A549 (cell line): ENCODE measurements around the gene TMEM250. TPM values are rescaled to one million over a fixed set of nuclear protein-coding genes. Genes with fewer than 3 reads are reported as not detected.

Experiments
- ATAC-seq, 2 experiments: fragments of 200-7000 bp in 1 of 2; fragments of >200 bp in 1 of 2; cut with Nextera tagmentation in 1 of 2; cut with Tn5 transposase in 1 of 2; 3 replicates each; pipeline versions ENCODE4 v1.8.0 to v1.9.1; 2018 to 2020; ENCODE audit warnings: mild to moderate bottlenecking in 1 of 2, moderate library complexity in 1 of 2
- CTCF ChIA-PET: fragments of 300-600 bp; sonication (Branson Sonifier 250); formaldehyde crosslinking; extraction: SDS; loops from one replicate; lab custom pipeline; 2021; ENCODE audit warnings: antibody characterized with exemption, inconsistent platforms; lab: Yijun Ruan, JAX
- POLR2A ChIA-PET: fragments of 350-600 bp; formaldehyde crosslinking; extraction: SDS; loops from one replicate; lab custom pipeline; 2021; ENCODE audit warnings: antibody characterized with exemption, inconsistent platforms; lab: Yijun Ruan, JAX
- DNase-seq, 2 experiments: peaks; one replicate each; pipeline versions ENCODE4 v3.0.0 to v3.0.0-alpha.2; 2011 to 2016; ENCODE audit warnings: low read depth in 1 of 2, low spot score in 1 of 2
- FAIRE-seq: peaks from 2 replicates; lab custom pipeline; 2011; peaks lifted over from hg19 to GRCh38; lab: Jason Lieb, UNC
- H3K27ac ChIP-seq, 2 experiments: fragments of >200 bp; sonication (Bioruptor Twin); formaldehyde crosslinking; 3 replicates each; pipeline ENCODE4 v1.5.1; 2016 to 2017
- H3K4me1 ChIP-seq: fragments of >200 bp; sonication (Bioruptor Twin); formaldehyde crosslinking; 3 replicates; pipeline ENCODE4 v1.6.1; 2016
- H3K4me2 ChIP-seq: fragments of >200 bp; sonication (Bioruptor Twin); formaldehyde crosslinking; 3 replicates; pipeline ENCODE4 v1.6.1; 2016
- H3K4me3 ChIP-seq: fragments of >200 bp; sonication (Bioruptor Twin); formaldehyde crosslinking; 3 replicates; pipeline ENCODE4 v1.5.1; 2016
- H3K9me3 ChIP-seq: fragments of >200 bp; sonication (Bioruptor Twin); formaldehyde crosslinking; 3 replicates; pipeline ENCODE4 v1.6.1; 2016
- CBX2 ChIP-seq: fragments of 200-600 bp; sonication (generic); IDR thresholded peaks from 2 replicates; pipeline ENCODE4 v1.6.1; 2016; ENCODE audit warnings: low read depth, mild to moderate bottlenecking, borderline replicate concordance
- CBX8 ChIP-seq: fragments of 200-600 bp; sonication (generic); IDR thresholded peaks from 2 replicates; pipeline ENCODE4 v1.6.1; 2016
- CEBPB ChIP-seq, 2 experiments: fragments of >200 bp in 1 of 2; sonication (Bioruptor Twin) in 1 of 2; formaldehyde crosslinking in 1 of 2; IDR thresholded peaks; 2 replicates each; pipeline ENCODE4 v1.6.1; 2012 to 2016
- CHD2 ChIP-seq: fragments of 150-350 bp; IDR thresholded peaks from 2 replicates; pipeline ENCODE4 v1.6.1; 2014; ENCODE audit warnings: low read length; ENCODE audit not compliant: partially characterized antibody
- ESRRA ChIP-seq: fragments of 150-350 bp; IDR thresholded peaks from 2 replicates; pipeline ENCODE4 v1.6.1; 2014; ENCODE audit warnings: mild to moderate bottlenecking, low read length, borderline replicate concordance
- GATA3 ChIP-seq: IDR thresholded peaks from 2 replicates; pipeline ENCODE4 v1.6.1; 2012; ENCODE audit warnings: borderline replicate concordance
- HDAC2 ChIP-seq: fragments of 200-600 bp; sonication (generic); IDR thresholded peaks from 2 replicates; pipeline ENCODE4 v1.6.1; 2016
- HOXA7 ChIP-seq: fragments of 250-450 bp; sonication (Bioruptor Pico); IDR thresholded peaks from 2 replicates; pipeline ENCODE4 v1.5.0; 2020; ENCODE audit warnings: mild to moderate bottlenecking, moderate library complexity
- HOXB13 ChIP-seq: fragments of 250-450 bp; sonication (Bioruptor Pico); IDR thresholded peaks from 2 replicates; pipeline ENCODE4 v1.5.0; 2020; ENCODE audit warnings: low read depth, mild to moderate bottlenecking, moderate library complexity
- HOXB5 ChIP-seq: fragments of 250-450 bp; sonication (Bioruptor Pico); IDR thresholded peaks from 2 replicates; pipeline ENCODE4 v1.5.0; 2020; ENCODE audit warnings: mild to moderate bottlenecking, moderate library complexity
- KDM1A ChIP-seq: fragments of 200-600 bp; sonication (generic); IDR thresholded peaks from 2 replicates; pipeline ENCODE4 v1.6.1; 2016; ENCODE audit warnings: low read depth, mild to moderate bottlenecking
- MAZ ChIP-seq: fragments of 150-350 bp; IDR thresholded peaks from 2 replicates; pipeline ENCODE4 v1.6.1; 2014; ENCODE audit warnings: antibody characterized with exemption, low read depth, low read length, borderline replicate concordance
- NPAS2 ChIP-seq: fragments of 250-450 bp; sonication (Bioruptor Pico); IDR thresholded peaks from 2 replicates; pipeline ENCODE4 v1.8.0; 2022; ENCODE audit warnings: mild to moderate bottlenecking, moderate library complexity, borderline replicate concordance
- POLR2AphosphoS2 ChIP-seq: conservative IDR thresholded peaks from 2 replicates; pipeline ENCODE4 v1.6.1; 2012; ENCODE audit warnings: low read length, improper control_type of control experiment, inconsistent platforms
- RARB ChIP-seq: fragments of 250-450 bp; sonication (Bioruptor Pico); IDR thresholded peaks from 2 replicates; pipeline ENCODE4 v1.8.0; 2021; ENCODE audit warnings: mild to moderate bottlenecking, moderate library complexity
- RCOR1 ChIP-seq: fragments of 150-350 bp; IDR thresholded peaks from 2 replicates; pipeline ENCODE4 v1.6.1; 2014; ENCODE audit warnings: antibody characterized with exemption, low read length, low read depth
- RFX5 ChIP-seq: fragments of 450-650 bp; IDR thresholded peaks from 2 replicates; pipeline ENCODE4 v1.7.1; 2014; ENCODE audit warnings: antibody characterized with exemption, mild to moderate bottlenecking, moderate library complexity
- ZNF302 ChIP-seq: fragments of 250-450 bp; sonication (Bioruptor Pico); IDR thresholded peaks from 2 replicates; pipeline ENCODE4 v1.9.0; 2021; ENCODE audit warnings: inconsistent platforms, mild to moderate bottlenecking, moderate library complexity
- WGBS: methylation state at CpG from one replicate; pipeline ENCODE4 v1.1.6; 2017; ENCODE audit errors: missing lambda C conversion rate; 5-methylcytosine and 5-hydroxymethylcytosine counted together
- polyA plus RNA-seq, 4 experiments: library from polyadenylated mRNA; depleted of rRNA in 3 of 4; stranded (reverse); fragments of >200 nt; fragmentation: RNase III in 1 of 4; extraction: RNeasy Plus Mini Kit Qiagen cat#74134 plus additional on column Dnase treatment in 1 of 4; gene quantifications; 2 replicates in 3 of 4; 3 replicates in 1 of 4; pipeline ENCODE4 v1.2.3, GENCODE V29; 2011 to 2017
- TF ChIP-seq, protein P1 (sequence below): IDR thresholded peaks from 2 replicates; pipeline ENCODE4 v1.6.1; 2012
- TF ChIP-seq, protein P2 (sequence below): fragments of 250-450 bp; sonication (Bioruptor Pico); IDR thresholded peaks from 2 replicates; pipeline ENCODE4 v1.5.0; 2021; ENCODE audit warnings: mild to moderate bottlenecking, moderate library complexity, borderline replicate concordance
- TF ChIP-seq, protein P3 (sequence below): fragments of 200-600 bp; sonication (generic); IDR thresholded peaks from 2 replicates; pipeline ENCODE4 v1.6.1; 2016; ENCODE audit warnings: antibody characterized with exemption, mild to moderate bottlenecking, moderate library complexity
- TF ChIP-seq, protein P4 (sequence below): IDR thresholded peaks from 2 replicates; pipeline ENCODE4 v1.6.1; 2012

Gene TMEM250
- polyA plus RNA-seq, 2 of the 4 experiments (the other 2 are of a cell fraction): 13.0 to 35.2 TPM

DNA sequence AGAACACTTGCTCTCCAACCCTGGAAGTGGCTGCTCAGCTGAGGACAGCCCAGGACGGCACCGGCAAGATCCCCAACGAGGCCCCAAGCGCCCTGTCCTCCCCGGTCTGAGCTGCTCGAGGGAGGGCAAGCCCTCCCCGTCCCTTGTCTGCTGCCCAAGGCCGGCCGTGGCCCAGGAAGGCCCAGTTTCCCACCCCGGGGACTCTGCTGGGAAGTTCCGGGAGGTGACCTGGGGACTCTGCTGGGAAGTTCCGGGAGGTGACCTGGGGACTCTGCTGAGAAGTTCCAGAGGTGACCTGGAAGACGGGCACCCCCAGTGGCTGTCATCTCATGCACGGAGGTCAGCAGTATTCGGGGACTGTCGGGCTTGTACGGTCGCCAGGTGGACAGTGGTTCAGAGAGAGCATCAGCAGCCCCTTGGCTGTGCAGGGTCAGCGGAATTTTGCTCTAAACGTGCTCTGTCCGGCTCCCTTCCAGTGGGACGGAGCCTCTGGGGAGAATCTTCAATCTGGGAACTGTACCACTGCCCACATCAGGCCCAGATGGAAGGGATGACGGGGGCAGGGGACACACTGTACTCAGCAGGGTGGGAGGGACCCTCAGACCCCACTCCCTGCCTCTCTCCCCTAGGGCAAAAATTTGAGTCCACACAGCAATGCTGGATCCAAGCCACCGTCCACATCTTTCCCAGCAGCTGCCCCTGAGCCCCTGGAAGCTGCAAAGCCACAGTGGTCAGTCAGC is 30.8 kb downstream of the TMEM250 start:
- H3K4me2 ChIP-seq: no peak overlapping the region
- FAIRE-seq: no peak
- 90% methylated on average over 19 of the region's 24 CpGs for WGBS
- peaks cover 40% of the 10 kb centered on the region for H3K4me1 ChIP-seq
- ATAC-seq: no peak
- TF ChIP-seq CHD2 (no peak), CEBPB (IDR thresholded peaks at IDR 0.05) (no peak), ZNF302 (no peak), KDM1A (no peak)
- TF ChIP-seq, protein P1, sequence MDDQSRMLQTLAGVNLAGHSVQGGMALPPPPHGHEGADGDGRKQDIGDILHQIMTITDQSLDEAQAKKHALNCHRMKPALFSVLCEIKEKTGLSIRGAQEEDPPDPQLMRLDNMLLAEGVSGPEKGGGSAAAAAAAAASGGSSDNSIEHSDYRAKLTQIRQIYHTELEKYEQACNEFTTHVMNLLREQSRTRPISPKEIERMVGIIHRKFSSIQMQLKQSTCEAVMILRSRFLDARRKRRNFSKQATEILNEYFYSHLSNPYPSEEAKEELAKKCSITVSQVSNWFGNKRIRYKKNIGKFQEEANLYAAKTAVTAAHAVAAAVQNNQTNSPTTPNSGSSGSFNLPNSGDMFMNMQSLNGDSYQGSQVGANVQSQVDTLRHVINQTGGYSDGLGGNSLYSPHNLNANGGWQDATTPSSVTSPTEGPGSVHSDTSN: no peak
- TF ChIP-seq, all 56 proteins: peak for 0
- CTCF ChIA-PET: interaction anchor here (0.9 to 4.0 kb wide), 5 partner anchors 9 to 138 kb away, joined by 3 to 30 read pairs (median 3); no protein-coding TSS in a partner anchor
- DNase-seq: no peak
- POLR2A ChIA-PET: no interaction called here
- no peak overlapping the region; a peak in 1 of 6 replicates for H3K27ac ChIP-seq
- H3K9me3 ChIP-seq: no peaks in the 10 kb centered on the region
- H3K4me3 ChIP-seq: no peak overlapping the region

DNA sequence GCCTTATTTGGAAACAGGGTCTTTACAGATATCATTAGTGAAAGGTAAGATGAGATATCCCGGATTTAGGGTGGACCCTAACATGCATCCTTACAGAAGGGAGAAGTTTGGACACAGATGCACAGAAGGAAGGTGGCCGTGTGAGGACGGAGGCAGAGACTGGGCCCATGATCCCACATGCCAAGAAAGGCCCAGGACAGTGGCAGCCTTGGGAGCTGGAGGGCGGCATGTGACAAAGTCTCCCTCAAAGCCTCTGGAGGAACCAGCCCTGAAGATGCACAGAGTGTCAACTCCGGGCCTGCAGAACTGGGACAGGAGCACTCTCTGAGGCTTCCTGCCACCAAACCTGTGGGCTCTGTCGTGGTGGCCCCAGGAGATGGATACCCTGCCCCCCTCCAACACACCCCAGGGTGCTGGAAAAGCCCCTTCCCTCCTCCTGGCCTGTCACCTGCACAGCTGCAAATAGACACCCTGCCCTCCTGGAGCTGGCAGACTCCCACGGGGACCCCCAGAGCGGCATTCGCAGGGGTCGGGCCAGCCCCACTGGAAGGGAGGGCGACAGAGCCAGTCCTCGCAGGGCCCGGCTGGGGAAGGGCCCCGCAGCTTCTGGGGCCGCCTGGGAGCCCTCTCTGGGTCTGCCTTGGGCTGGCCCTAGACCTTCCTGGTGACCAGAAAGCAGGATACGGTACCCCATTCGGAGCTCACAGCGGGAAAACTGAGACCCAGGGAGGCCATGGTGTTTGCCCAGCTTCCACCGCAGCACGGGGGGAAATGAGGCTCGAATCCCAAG is 31.5 kb downstream of the TMEM250 start:
- CTCF ChIA-PET: interaction anchor here (1.0 to 4.0 kb wide), 4 partner anchors 8 to 120 kb away, joined by 3 to 30 read pairs (median 8); no protein-coding TSS in a partner anchor
- no peak for FAIRE-seq

More for the DNA sequence above, 31.5 kb downstream of the TMEM250 start:
- Histone ChIP-seq H3K4me1 (peaks cover 32% of the 10 kb centered on the region), H3K27ac (peak overlapping the region in 1 of 2 experiments; percentile 7; a peak in 1 of 6 replicates), H3K9me3 (no peaks in the 10 kb centered on the region), H3K4me2 (no peak overlapping the region), H3K4me3 (no peak overlapping the region)
- TF ChIP-seq, protein P2, sequence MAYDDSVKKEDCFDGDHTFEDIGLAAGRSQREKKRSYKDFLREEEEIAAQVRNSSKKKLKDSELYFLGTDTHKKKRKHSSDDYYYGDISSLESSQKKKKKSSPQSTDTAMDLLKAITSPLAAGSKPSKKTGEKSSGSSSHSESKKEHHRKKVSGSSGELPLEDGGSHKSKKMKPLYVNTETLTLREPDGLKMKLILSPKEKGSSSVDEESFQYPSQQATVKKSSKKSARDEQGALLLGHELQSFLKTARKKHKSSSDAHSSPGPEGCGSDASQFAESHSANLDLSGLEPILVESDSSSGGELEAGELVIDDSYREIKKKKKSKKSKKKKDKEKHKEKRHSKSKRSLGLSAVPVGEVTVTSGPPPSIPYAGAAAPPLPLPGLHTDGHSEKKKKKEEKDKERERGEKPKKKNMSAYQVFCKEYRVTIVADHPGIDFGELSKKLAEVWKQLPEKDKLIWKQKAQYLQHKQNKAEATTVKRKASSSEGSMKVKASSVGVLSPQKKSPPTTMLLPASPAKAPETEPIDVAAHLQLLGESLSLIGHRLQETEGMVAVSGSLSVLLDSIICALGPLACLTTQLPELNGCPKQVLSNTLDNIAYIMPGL (CRISPR knock-in tag): no peak
- TF ChIP-seq RCOR1: no peak
- TF ChIP-seq, protein P3, sequence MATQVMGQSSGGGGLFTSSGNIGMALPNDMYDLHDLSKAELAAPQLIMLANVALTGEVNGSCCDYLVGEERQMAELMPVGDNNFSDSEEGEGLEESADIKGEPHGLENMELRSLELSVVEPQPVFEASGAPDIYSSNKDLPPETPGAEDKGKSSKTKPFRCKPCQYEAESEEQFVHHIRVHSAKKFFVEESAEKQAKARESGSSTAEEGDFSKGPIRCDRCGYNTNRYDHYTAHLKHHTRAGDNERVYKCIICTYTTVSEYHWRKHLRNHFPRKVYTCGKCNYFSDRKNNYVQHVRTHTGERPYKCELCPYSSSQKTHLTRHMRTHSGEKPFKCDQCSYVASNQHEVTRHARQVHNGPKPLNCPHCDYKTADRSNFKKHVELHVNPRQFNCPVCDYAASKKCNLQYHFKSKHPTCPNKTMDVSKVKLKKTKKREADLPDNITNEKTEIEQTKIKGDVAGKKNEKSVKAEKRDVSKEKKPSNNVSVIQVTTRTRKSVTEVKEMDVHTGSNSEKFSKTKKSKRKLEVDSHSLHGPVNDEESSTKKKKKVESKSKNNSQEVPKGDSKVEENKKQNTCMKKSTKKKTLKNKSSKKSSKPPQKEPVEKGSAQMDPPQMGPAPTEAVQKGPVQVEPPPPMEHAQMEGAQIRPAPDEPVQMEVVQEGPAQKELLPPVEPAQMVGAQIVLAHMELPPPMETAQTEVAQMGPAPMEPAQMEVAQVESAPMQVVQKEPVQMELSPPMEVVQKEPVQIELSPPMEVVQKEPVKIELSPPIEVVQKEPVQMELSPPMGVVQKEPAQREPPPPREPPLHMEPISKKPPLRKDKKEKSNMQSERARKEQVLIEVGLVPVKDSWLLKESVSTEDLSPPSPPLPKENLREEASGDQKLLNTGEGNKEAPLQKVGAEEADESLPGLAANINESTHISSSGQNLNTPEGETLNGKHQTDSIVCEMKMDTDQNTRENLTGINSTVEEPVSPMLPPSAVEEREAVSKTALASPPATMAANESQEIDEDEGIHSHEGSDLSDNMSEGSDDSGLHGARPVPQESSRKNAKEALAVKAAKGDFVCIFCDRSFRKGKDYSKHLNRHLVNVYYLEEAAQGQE: no peak
- TF ChIP-seq RFX5: no peak
- TF ChIP-seq ESRRA: no peak
- TF ChIP-seq CBX8: no peak
- TF ChIP-seq, protein P4, sequence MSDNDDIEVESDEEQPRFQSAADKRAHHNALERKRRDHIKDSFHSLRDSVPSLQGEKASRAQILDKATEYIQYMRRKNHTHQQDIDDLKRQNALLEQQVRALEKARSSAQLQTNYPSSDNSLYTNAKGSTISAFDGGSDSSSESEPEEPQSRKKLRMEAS: no peak
- no peak for TF ChIP-seq HOXB13 (CRISPR knock-in tag)
- no peak for TF ChIP-seq HDAC2
- TF ChIP-seq HOXB5 (CRISPR knock-in tag): no peak
- no peak for TF ChIP-seq RARB (CRISPR knock-in tag)
- TF ChIP-seq GATA3: no peak
- TF ChIP-seq HOXA7 (CRISPR knock-in tag): no peak
- no peak for TF ChIP-seq POLR2AphosphoS2
- no peak for TF ChIP-seq NPAS2 (CRISPR knock-in tag)
- no peak for TF ChIP-seq MAZ
- TF ChIP-seq CBX2: no peak
- no peak for ATAC-seq
- no peak for DNase-seq
- POLR2A ChIA-PET: no interaction called here
- 89% methylated on average over 11 of the region's 21 CpGs for WGBS
